Aorta (tissue), 5 donors: ENCODE results near the gene SLC35D2. TPM values are rescaled to one million over a fixed set of nuclear protein-coding genes. Genes with fewer than 3 reads are reported as not detected.
"Not testable (repeated sequence)": the region's sequence is repeated elsewhere in the genome, so short reads cannot be mapped to it uniquely, and the experiment has no call there.

Source experiments
- ATAC-seq: fragments of 200-7000 bp; cut with Tn5 transposase; one replicate; pipeline ENCODE4 v1.9.1; 2022; ENCODE audit warnings: moderate library complexity; ENCODE audit not compliant: low FRiP score
- DNase-seq, 2 donors: peaks; one replicate each; pipeline ENCODE4 v3.0.0-alpha.2; 2020
- H3K27ac ChIP-seq, 2 donors: one replicate each; pipeline ENCODE4 v1.5.1; 2013; ENCODE audit warnings: low read length in 2 of 2, mild to moderate bottlenecking in 2 of 2, moderate library complexity in 2 of 2, control low read depth in 1 of 2, inconsistent platforms in 1 of 2, low read depth in 1 of 2
- H3K27me3 ChIP-seq, 2 donors: one replicate each; pipeline ENCODE4 v1.6.1; 2013; ENCODE audit warnings: control low read depth in 1 of 2, low read length in 1 of 2, mild to moderate bottlenecking in 1 of 2, moderate library complexity in 1 of 2; ENCODE audit not compliant: insufficient read depth in 2 of 2, control insufficient read depth in 1 of 2
- H3K36me3 ChIP-seq, 2 donors: one replicate each; pipeline ENCODE4 v1.6.1; 2013; ENCODE audit warnings: control low read depth in 1 of 2, low read length in 1 of 2, mild to moderate bottlenecking in 1 of 2; ENCODE audit not compliant: insufficient read depth in 2 of 2, control insufficient read depth in 1 of 2
- H3K4me1 ChIP-seq, 2 donors: one replicate each; pipeline ENCODE4 v1.6.1; 2013; ENCODE audit warnings: low read length in 2 of 2, control low read depth in 1 of 2, mild to moderate bottlenecking in 1 of 2, moderate library complexity in 1 of 2; ENCODE audit not compliant: insufficient read depth in 2 of 2, control insufficient read depth in 1 of 2
- H3K4me3 ChIP-seq, 2 donors: one replicate each; pipeline ENCODE4 v1.5.1; 2013; ENCODE audit warnings: low read length in 2 of 2, control low read depth in 1 of 2, mild to moderate bottlenecking in 1 of 2
- H3K9me3 ChIP-seq: one replicate; pipeline ENCODE4 v1.6.1; 2013; ENCODE audit warnings: mild to moderate bottlenecking, low read length; ENCODE audit not compliant: control insufficient read depth
- WGBS, 2 donors: extraction: QIAGEN DNeasy Blood & Tissue Kit; methylation state at CpG; one replicate each; pipeline ENCODE4 v1.1.7; 2013; 5-methylcytosine and 5-hydroxymethylcytosine counted together
- intact Hi-C, 2 donors: fragments of 100-400 bp; cut with DNase I; formaldehyde crosslinking; loops; one replicate each; pipeline versions ENCODE4 v1.14.2 to v1.15.0; 2022
- polyA plus RNA-seq, 2 donors: library from polyadenylated mRNA; stranded (reverse); fragments of 200-250 nt; gene quantifications; one replicate each; pipeline ENCODE4 v1.2.3, GENCODE V29; 2013
- total RNA-seq, 2 donors: library from RNA; stranded (reverse); fragmentation: NEBNext Ultra II Directional; extraction: Animal tissue kit (Norgen Biotek cat#: 25700); gene quantifications; one replicate each; pipeline ENCODE4 v1.2.1, GENCODE V29; 2021
- donor health status: healthy with polysubstance abuse.
- donor health status: Bipolar disorder and iron deficiency.
- donor health status: DM: no; HTN: no; CAD: no.
- donor health status: DM: no; HTN: no; CAD: no.
- donor health status: DM: yes; HTN: yes; CAD: no.

The SLC35D2 gene
- total and polyA plus RNA-seq, 4 donors: 18.0 to 22.0 (median 20.9) TPM

DNA sequence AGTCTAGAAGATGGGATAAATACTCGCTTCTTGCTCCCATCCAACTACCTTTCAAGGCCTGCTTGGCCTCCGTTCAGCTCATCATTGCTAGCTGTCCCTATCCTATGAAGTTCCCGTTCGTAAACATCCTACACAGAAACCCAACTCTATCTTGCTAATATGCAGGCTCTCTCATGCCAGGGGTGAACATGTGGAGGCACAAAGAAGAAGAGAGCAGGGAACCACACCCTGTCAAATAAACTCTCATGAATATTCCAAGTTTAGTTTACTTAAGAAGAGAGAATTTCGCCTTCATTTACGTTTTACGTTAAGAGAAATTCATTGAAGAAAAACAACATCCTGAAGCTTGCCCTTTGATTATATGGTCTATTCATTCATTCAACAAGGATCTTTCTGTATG, 73.7 kb downstream of the SLC35D2 start:
- intact Hi-C loops: no loop called here
- 91 to 94% methylated on average over 7 of the region's 7 CpGs for WGBS, 2 donors
- Histone ChIP-seq H3K36me3 (no peaks in the 10 kb centered on the region), H3K4me3 (no peak overlapping the region), H3K9me3 (peaks cover 4% of the 10 kb centered on the region), H3K27me3 (no peaks in the 10 kb centered on the region), H3K4me1 (no peaks in the 10 kb centered on the region), H3K27ac (no peak overlapping the region)
- no peak for ATAC-seq
- DNase-seq: no peak

DNA sequence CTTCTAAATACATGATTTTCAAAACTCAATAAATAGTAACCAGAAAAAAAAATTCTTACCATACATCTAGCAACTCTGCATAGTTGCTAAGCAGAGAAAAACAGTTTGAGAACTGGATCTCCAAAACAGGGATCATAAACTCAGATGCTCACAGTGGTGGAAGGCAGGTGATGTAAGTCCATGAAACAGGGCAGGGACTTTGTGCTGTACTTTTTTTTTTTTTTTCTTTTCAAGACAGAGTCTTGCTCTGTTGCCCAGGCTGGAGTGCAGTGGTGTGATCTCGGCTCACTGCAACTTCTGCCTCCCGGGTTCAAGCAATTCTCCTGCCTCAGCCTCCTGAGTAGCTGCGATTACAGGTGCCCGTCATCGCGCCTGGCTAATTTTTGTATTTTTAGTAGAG, 76.6 kb downstream of the SLC35D2 start:
- ATAC-seq, DNase-seq, H3K4me3 ChIP-seq, H3K27ac ChIP-seq, intact Hi-C loops, H3K4me1 ChIP-seq, H3K27me3 ChIP-seq, H3K36me3 ChIP-seq, H3K9me3 ChIP-seq: not testable (repeated sequence)
- 97% methylated on average over 6 of the region's 6 CpGs for WGBS, 2 donors

DNA sequence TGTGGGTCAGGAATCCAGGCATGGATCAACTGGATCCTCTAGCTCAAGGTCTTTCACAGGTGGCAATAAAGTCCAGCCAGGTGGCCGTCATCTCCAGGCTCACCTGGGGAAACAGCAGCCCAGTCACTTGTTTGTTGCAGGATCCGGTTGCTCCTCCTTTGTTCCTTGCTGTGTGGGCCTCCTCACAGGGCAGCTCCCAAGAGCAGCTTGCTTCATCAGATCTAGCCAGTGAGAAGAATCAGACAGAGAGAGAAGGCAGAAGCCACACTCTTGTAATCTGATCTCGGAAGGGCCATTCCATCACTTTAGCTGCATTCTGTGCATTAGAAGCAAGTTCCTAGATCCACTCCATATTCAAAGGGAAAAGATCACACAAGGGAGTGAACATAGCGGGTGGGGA, 78.3 kb downstream of the SLC35D2 start:
- ATAC-seq (no peak), DNase-seq (no peak)
- intact Hi-C loops: no loop called here
- 53 to 83% methylated on average over 4 of the region's 4 CpGs for WGBS, 2 donors
- no peak overlapping the region for H3K27ac ChIP-seq
- no peaks in the 10 kb centered on the region for H3K36me3 ChIP-seq
- H3K9me3 ChIP-seq: no peaks in the 10 kb centered on the region
- no peak overlapping the region for H3K4me3 ChIP-seq
- no peaks in the 10 kb centered on the region for H3K4me1 ChIP-seq
- no peaks in the 10 kb centered on the region for H3K27me3 ChIP-seq

DNA sequence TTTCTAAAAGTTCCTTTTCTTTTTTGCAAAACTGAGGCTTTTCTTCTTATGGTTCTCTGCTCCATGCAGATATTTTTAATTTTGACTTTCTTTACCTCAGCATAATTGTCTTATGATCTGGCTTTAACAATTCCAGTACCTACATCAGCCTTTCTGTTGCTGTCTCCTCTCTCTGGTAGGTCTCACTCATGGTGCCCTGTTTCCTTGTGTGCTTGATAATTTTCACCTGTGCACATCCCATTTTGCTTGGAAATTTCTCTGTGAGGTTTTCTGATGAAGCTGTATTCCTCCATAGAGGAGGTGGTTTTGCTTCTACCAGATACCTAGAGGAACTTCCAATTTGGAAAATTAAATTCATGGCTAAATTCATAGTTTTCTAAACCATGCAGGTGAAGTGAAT, 79.3 kb downstream of the SLC35D2 start:
- Histone ChIP-seq H3K36me3 (no peaks in the 10 kb centered on the region), H3K9me3 (no peaks in the 10 kb centered on the region), H3K4me3 (no peak overlapping the region), H3K4me1 (no peaks in the 10 kb centered on the region), H3K27me3 (no peaks in the 10 kb centered on the region), H3K27ac (no peak overlapping the region)
- DNase-seq: no peak
- intact Hi-C loops: no loop called here
- ATAC-seq: no peak

DNA sequence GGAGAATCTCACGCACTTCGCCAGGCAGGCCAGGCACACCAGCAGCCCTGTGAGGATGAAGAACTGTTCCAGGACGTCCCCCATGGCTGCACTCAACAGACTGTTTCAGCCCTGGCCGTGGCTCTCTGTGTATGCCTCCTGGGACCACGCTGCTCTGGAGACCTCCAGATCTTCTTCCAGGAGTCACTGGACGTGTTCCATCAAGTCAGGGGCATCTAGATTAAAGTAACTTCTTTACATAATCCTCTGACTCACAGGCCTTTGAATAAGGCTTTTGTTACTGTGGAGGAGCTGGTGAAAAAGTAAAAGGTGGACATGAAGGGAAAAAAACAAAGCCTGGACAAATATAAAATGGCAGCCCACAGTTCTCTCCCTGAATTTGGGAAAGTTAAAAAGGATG, 81.5 kb downstream of the SLC35D2 start, which contains the start of gene HSD17B3:
TSS of gene HSD17B3 (minus strand) at position 156 of the 400 bp plus-strand sequence. CDS start at position 84, 72 bp downstream.
- no peaks in the 10 kb centered on the region for H3K27me3 ChIP-seq
- H3K4me1 ChIP-seq: no peaks in the 10 kb centered on the region
- ATAC-seq: no peak
- 87 to 91% methylated on average over 6 of the region's 6 CpGs for WGBS, 2 donors
- intact Hi-C loops: no loop called here
- DNase-seq: no peak
- H3K27ac ChIP-seq: no peak within 1 kb of the TSS
- no peaks in the 10 kb centered on the region for H3K36me3 ChIP-seq
- no peak within 1 kb of the TSS for H3K4me3 ChIP-seq
- H3K9me3 ChIP-seq: no peaks in the 10 kb centered on the region

DNA sequence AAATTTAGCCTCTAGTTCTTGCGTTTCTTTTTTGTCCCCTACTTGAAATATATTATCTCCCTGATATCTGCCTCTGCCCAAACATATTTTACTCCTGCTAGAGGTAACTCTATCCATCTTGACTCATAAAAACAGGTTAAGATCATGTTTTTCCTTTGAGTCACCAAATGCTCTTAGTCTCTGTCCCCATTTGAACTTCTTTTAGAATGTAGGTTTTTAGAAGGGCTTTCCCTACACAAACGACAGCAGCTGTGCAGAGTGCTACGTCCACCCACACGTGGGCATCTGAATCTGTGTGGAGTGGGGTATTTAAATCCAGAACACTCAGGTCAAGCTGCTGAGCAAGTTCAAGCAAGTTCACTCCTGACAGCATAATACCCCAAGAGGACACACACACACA, 83.7 kb downstream of the SLC35D2 start:
- Histone ChIP-seq H3K36me3 (no peaks in the 10 kb centered on the region), H3K4me3 (no peak overlapping the region), H3K27ac (no peak overlapping the region), H3K9me3 (peaks cover 2% of the 10 kb centered on the region), H3K4me1 (no peaks in the 10 kb centered on the region), H3K27me3 (no peaks in the 10 kb centered on the region)
- no peak for DNase-seq
- intact Hi-C loops: no loop called here
- WGBS, 2 donors: 49 to 52% methylated on average over 4 of the region's 4 CpGs
- ATAC-seq: no peak

DNA sequence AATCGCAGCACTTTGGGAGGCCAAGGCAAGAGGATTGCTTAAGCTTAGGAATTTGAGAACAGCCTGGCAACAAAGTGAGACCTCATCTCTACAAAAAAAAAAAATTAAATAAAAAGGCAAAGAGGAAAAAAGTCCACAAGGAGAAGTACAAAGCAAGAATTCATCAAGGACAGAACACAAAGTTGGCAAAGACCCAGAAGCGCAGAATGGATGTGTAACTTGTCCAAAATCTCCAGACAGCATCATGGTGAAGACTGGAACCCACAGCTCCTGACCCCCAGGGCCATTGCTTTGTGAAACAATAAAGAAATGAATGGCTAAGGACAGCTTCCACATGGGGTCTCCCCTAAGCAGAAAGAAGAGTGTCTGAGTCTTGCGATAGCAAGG, 89.4 kb downstream of the SLC35D2 start:
- no peaks in the 10 kb centered on the region for H3K27me3 ChIP-seq
- WGBS, 2 donors: 88 to 94% methylated on average over 3 of the region's 3 CpGs
- ATAC-seq: no peak

DNA sequence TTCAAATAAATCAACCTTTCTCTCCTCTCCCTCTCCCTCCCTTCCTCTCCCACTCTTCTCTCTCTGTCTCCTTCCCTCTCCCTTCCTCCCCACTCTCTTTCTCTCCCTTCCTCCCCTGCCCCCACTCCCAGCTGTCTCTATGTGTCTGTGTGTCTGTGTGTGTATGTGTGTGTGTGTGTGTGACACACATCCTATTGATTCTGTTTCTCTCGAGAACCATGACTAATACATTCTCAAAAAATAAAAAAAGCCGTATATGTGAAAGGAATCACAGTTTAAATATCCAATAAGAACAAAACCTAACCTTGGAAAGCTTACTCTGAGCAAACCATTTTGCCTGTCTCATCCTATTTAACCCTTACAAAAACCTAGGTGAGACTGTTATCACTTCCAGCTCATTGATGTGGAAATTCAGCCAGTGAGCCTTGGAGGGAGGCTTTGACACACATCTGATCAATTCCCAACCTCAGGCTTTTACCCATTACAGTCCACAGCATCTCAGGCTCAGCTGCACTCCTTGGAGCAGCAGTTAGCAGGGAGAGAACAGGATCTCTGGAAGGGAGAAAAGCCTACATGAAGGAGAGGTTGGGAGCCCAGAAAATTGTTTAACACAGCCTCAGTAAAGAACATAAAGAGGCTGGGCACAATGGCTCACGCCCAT, 89.9 kb downstream of the SLC35D2 start:
- Histone ChIP-seq H3K36me3 (no peaks in the 10 kb centered on the region), H3K27ac (no peak overlapping the region), H3K4me3 (no peak overlapping the region), H3K27me3 (no peaks in the 10 kb centered on the region), H3K9me3 (peaks cover 2% of the 10 kb centered on the region), H3K4me1 (no peaks in the 10 kb centered on the region)
- ATAC-seq (no peak), DNase-seq (no peak)
- intact Hi-C loops: no loop called here
- WGBS, 2 donors: 60 to 70% methylated on average over 3 of the region's 3 CpGs

More for the DNA sequence above, 89.4 kb downstream of the SLC35D2 start:
- Histone ChIP-seq H3K4me3 (no peak overlapping the region), H3K36me3 (no peaks in the 10 kb centered on the region), H3K9me3 (peaks cover 2% of the 10 kb centered on the region), H3K27ac (no peak overlapping the region), H3K4me1 (no peaks in the 10 kb centered on the region)
- no peak for DNase-seq
- intact Hi-C loops: no loop called here

DNA sequence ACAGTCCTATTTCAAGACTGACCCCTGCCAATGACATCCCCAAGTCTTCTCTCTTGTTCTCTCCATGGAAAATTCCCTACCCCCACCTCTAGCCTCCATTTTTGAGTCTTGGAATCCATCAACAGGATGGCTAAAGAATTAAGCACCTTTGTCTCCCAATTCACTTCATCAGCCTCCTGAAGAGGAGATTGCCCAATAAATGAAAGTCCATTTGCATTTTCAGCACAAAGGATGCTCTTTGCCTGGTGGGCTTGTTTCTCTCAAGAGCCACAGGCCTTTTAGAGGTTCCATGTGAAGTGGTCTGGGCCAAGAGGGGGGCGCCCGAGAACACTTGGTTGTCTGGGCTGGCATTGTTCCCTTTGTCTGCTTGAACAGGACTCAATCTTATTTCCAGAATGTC, 94.1 kb downstream of the SLC35D2 start:
- H3K9me3 ChIP-seq: no peaks in the 10 kb centered on the region
- no peaks in the 10 kb centered on the region for H3K27me3 ChIP-seq
- no peaks in the 10 kb centered on the region for H3K36me3 ChIP-seq
- intact Hi-C loops: no loop called here
- H3K4me1 ChIP-seq: no peaks in the 10 kb centered on the region
- no peak overlapping the region for H3K4me3 ChIP-seq
- ATAC-seq (no peak), DNase-seq (no peak)
- no peak overlapping the region for H3K27ac ChIP-seq
- 76 to 81% methylated on average over 2 of the region's 2 CpGs for WGBS, 2 donors
